Transverse colon (tissue), 4 donors: ENCODE measurements around the gene GJB5. TPM values are rescaled to one million over a fixed set of nuclear protein-coding genes. Genes with fewer than 3 reads are reported as not detected.

ENCODE experiments used
- DNase-seq: peaks from one replicate; pipeline ENCODE4 v3.0.0-alpha.2; 2019
- H3K27ac ChIP-seq, 4 donors: fragments of 200-600 bp; sonication (generic); 2 replicates each; pipeline ENCODE4 v1.5.1; 2016 to 2018; ENCODE audit warnings: inconsistent platforms in 4 of 4
- H3K27me3 ChIP-seq: fragments of 200-600 bp; sonication (generic); 2 replicates; pipeline ENCODE4 v1.5.1; 2017; ENCODE audit warnings: inconsistent platforms
- H3K36me3 ChIP-seq, 4 donors: fragments of 200-600 bp; sonication (generic); 2 replicates each; pipeline ENCODE4 v1.5.1; 2017 to 2019; ENCODE audit warnings: inconsistent platforms in 4 of 4
- H3K4me1 ChIP-seq, 4 donors: fragments of 200-600 bp; sonication (generic); 2 replicates each; pipeline ENCODE4 v1.5.1; 2017 to 2020; ENCODE audit warnings: inconsistent platforms in 4 of 4
- H3K4me3 ChIP-seq, 4 donors: fragments of 200-600 bp; sonication (generic); 1 replicate in 1 of 4; 2 replicates in 3 of 4; pipeline versions ENCODE4 v1.5.1 to v1.6.1; 2017 to 2019; ENCODE audit warnings: inconsistent platforms in 4 of 4
- H3K9me3 ChIP-seq, 2 donors: fragments of 200-600 bp; sonication (generic); 2 replicates each; pipeline ENCODE4 v1.5.1; 2017 to 2019; ENCODE audit warnings: inconsistent platforms in 2 of 2
- EP300 ChIP-seq: sonication (generic); formaldehyde crosslinking; IDR thresholded peaks from one replicate; pipeline ENCODE4 v1.6.1; 2017; ENCODE audit warnings: antibody characterized with exemption, low read depth
- POLR2A ChIP-seq: fragments of 450-650 bp; IDR thresholded peaks from one replicate; pipeline ENCODE4 v1.6.1; 2016; ENCODE audit warnings: antibody characterized with exemption, mild to moderate bottlenecking, moderate library complexity
- POLR2AphosphoS5 ChIP-seq, 3 donors: sonication (generic); formaldehyde crosslinking; IDR thresholded peaks; one replicate each; pipeline ENCODE4 v1.6.1; 2016; ENCODE audit warnings: antibody characterized with exemption in 3 of 3
- WGBS, 2 donors: methylation state at CpG; one replicate each; pipeline ENCODE4 v1.1.5; 2018; ENCODE audit warnings: low coverage in 1 of 2; 5-methylcytosine and 5-hydroxymethylcytosine counted together
- in situ Hi-C, 4 donors: fragments of 200-750 bp; cut with MboI; loops; one replicate each; pipeline versions ENCODE4 v1.15.0 to v1.15.1; 2017; ENCODE audit warnings: low sequenced_read_pairs in 3 of 4, low pct_ligation_motif_present in 1 of 4, low pct_unique_long_range_greater_than_20kb in 1 of 4
- intact Hi-C: fragments of 100-400 bp; cut with DNase I; formaldehyde crosslinking; loops from one replicate; pipeline ENCODE4 v1.15.1; 2023; ENCODE audit warnings: low total_unique reads
- total RNA-seq, 4 donors: library from RNA; depleted of rRNA; stranded (reverse); fragments of >200 nt; gene quantifications; one replicate each; pipeline ENCODE4 v1.1.0, GENCODE V29; 2016
- TF ChIP-seq, protein P1 (sequence below), 5 experiments: fragments of 200-600 bp in 3 of 5; fragments of 450-650 bp in 2 of 5; sonication (generic) in 3 of 5; IDR thresholded peaks; 1 replicate in 2 of 5; 2 replicates in 3 of 5; pipeline ENCODE4 v1.5.1; 2016 to 2017; ENCODE audit warnings: antibody characterized with exemption in 5 of 5, inconsistent platforms in 3 of 5, mild to moderate bottlenecking in 2 of 5, moderate library complexity in 1 of 5

Gene GJB5
- total RNA-seq, 4 donors from 2014 or later, result not detected

DNA sequence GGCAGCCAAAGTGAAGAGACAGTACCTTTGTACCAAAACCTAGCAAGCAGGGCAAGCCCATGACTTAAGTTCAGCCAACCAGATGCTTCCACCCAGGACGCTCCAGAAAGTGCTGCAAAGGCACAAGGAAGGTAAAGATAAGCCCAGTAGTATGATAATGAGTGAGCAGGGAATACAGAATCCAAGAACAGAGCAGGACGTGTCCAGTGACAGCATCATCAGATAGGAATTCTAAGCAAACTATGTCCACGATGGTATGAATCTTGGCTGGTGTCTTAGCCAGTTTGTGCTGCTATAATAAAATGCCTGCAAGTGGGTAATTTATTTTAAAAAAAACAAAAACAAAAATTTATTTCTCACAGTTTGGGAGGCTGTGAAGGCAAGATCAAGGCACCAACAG is 51.5 kb downstream of the GJB5 start:
- no peak for DNase-seq
- in situ Hi-C loops (no loop called here), intact Hi-C loops (no loop called here)
- Histone ChIP-seq H3K4me1 (no peaks in the 10 kb centered on the region), H3K4me3 (no peak overlapping the region), H3K27ac (no peak overlapping the region), H3K36me3 (no peaks in the 10 kb centered on the region), H3K9me3 (no peaks in the 10 kb centered on the region), H3K27me3 (no peaks in the 10 kb centered on the region)
- TF ChIP-seq, protein P1, sequence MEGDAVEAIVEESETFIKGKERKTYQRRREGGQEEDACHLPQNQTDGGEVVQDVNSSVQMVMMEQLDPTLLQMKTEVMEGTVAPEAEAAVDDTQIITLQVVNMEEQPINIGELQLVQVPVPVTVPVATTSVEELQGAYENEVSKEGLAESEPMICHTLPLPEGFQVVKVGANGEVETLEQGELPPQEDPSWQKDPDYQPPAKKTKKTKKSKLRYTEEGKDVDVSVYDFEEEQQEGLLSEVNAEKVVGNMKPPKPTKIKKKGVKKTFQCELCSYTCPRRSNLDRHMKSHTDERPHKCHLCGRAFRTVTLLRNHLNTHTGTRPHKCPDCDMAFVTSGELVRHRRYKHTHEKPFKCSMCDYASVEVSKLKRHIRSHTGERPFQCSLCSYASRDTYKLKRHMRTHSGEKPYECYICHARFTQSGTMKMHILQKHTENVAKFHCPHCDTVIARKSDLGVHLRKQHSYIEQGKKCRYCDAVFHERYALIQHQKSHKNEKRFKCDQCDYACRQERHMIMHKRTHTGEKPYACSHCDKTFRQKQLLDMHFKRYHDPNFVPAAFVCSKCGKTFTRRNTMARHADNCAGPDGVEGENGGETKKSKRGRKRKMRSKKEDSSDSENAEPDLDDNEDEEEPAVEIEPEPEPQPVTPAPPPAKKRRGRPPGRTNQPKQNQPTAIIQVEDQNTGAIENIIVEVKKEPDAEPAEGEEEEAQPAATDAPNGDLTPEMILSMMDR (IDR thresholded peaks at IDR 0.05), result no peak
- TF ChIP-seq EP300 (no peak), POLR2AphosphoS5 (IDR thresholded peaks at IDR 0.05) (no peak), POLR2A (no peak)
- 77 to 85% methylated on average over 2 to 3 of the region's 3 CpGs for WGBS, 2 donors

Other genes with a start within 250 kb of the GJB5 start
- gene GJB4, start 4.7 kb downstream of the GJB5 start, total RNA-seq, result under 1 TPM in 1 of 4 donors, not detected in 3; 0.32 TPM
- gene GJB3, start 26.2 kb downstream of the GJB5 start, total RNA-seq, result 1 to 10 TPM in 2 of 4 donors, not detected in 2; 2.9 to 6.7 TPM
- 1 to 10 TPM in 3 of 4 donors, not detected in 1; 1.9 to 5.2 (median 3.2) TPM for gene GJA4, start 38.0 kb downstream of the GJB5 start, total RNA-seq
- 10 to 100 TPM; 14.2 to 42.2 (median 31.5) TPM for gene SMIM12, start 104.7 kb downstream of the GJB5 start, total RNA-seq
- gene DLGAP3, start 174.6 kb downstream of the GJB5 start, total RNA-seq, result 1 to 10 TPM in 2 of 4 donors, under 1 TPM in 2; 0.14 to 1.4 (median 0.64) TPM
- gene TMEM35B, start 230.3 kb downstream of the GJB5 start, total RNA-seq, result 10 to 100 TPM in 3 of 4 donors, not detected in 1; 24.3 to 35.8 (median 26.5) TPM